HCT116 (cell line): ENCODE data around the gene MRPL39. TPM values are rescaled to one million over a fixed set of nuclear protein-coding genes. Genes with fewer than 3 reads are reported as not detected.
A peak's percentile ranks its signal among the peaks of the same experiment; 100 is the strongest.

Experiments
- ATAC-seq: fragments of 200-7000 bp; cut with Tn5 transposase; 2 replicates; pipeline ENCODE4 v1.9.1; 2020; ENCODE audit warnings: mild to moderate bottlenecking, moderate library complexity
- BruUV-seq: library from RNA; stranded (reverse); fragments of 400-500 nt; replicated peaks from 2 replicates; lab custom pipeline; 2021; lab: Mats Ljungman, UMichigan
- CTCF ChIA-PET: fragments of 300-600 bp; sonication (Branson Sonifier 250); formaldehyde crosslinking; loops from one replicate; lab custom pipeline; 2021; ENCODE audit warnings: antibody characterized with exemption; lab: Charles Lee
- POLR2A ChIA-PET: fragments of 300-600, 350-600 bp; sonication (Branson Sonifier 250); formaldehyde crosslinking; loops from one replicate; lab custom pipeline; 2021; ENCODE audit warnings: antibody characterized with exemption; lab: Charles Lee
- RAD21 ChIA-PET, 2 experiments: fragments of 300-600 bp; sonication (Branson Sonifier 250); formaldehyde crosslinking; loops; one replicate each; lab custom pipeline; 2023; ENCODE audit warnings: low total read pairs in 2 of 2; ENCODE audit not compliant: uncharacterized antibody in 2 of 2, unreplicated experiment in 2 of 2, low non-redundant PET in 1 of 2; lab: Charles Lee
- DNase-seq: peaks from one replicate; pipeline ENCODE4 v3.0.0-alpha.2; 2010; ENCODE audit warnings: low read depth, low spot score
- H2AFZ ChIP-seq: fragments of 200-600 bp; shearing (Covaris generic), sonication (generic); 2 replicates; pipeline ENCODE4 v1.6.1; 2017; ENCODE audit warnings: low read depth, mixed run types, mixed read lengths, antibody characterized with exemption, low read length; ENCODE audit not compliant: poor library complexity, severe bottlenecking
- H3K27ac ChIP-seq: 2 replicates; pipeline ENCODE4 v1.5.1; 2012; ENCODE audit warnings: low read depth, low read length
- H3K27me3 ChIP-seq: fragments of 200-600 bp; sonication (generic); 2 replicates; pipeline ENCODE4 v1.6.1; 2016; ENCODE audit warnings: mixed run types, low read length, mixed read lengths; ENCODE audit not compliant: insufficient read depth
- H3K36me3 ChIP-seq, 2 experiments: fragments of 200-500 bp in 1 of 2; fragments of 200-600 bp in 1 of 2; sonication (Bioruptor generic) in 1 of 2; sonication (generic) in 1 of 2; 2 replicates each; pipeline versions ENCODE4 v1.5.1 to v1.6.1; 2014 to 2016; ENCODE audit warnings: low read length in 2 of 2, inconsistent platforms in 1 of 2, mixed read lengths in 1 of 2, mixed run types in 1 of 2; ENCODE audit not compliant: insufficient read depth in 2 of 2, control insufficient read depth in 1 of 2
- H3K4me1 ChIP-seq, 2 experiments: fragments of 200-600 bp in 1 of 2; sonication (generic) in 1 of 2; 2 replicates each; pipeline versions ENCODE4 v1.5.1 to v1.6.1; 2012 to 2017; ENCODE audit warnings: low read length in 2 of 2, inconsistent platforms in 1 of 2, mild to moderate bottlenecking in 1 of 2, mixed read lengths in 1 of 2, mixed run types in 1 of 2, moderate library complexity in 1 of 2; ENCODE audit not compliant: insufficient read depth in 2 of 2, control insufficient read depth in 1 of 2
- H3K4me2 ChIP-seq: fragments of 200-600 bp; sonication (generic); 2 replicates; pipeline ENCODE4 v1.6.1; 2017; ENCODE audit warnings: mixed run types, low read length, mixed read lengths
- H3K4me3 ChIP-seq, 2 experiments: fragments of 200-600 bp in 1 of 2; sonication (generic) in 1 of 2; replicated peaks in 1 of 2; 2 replicates each; pipeline ENCODE4 v1.5.1; 2011 to 2016; ENCODE audit warnings: low read length in 2 of 2, control low read depth in 1 of 2, low read depth in 1 of 2, mild to moderate bottlenecking in 1 of 2, mixed read lengths in 1 of 2, mixed run types in 1 of 2
- H3K79me2 ChIP-seq: fragments of 200-600 bp; sonication (generic); 2 replicates; pipeline ENCODE4 v1.6.1; 2017; ENCODE audit warnings: mild to moderate bottlenecking, mixed run types, low read length, moderate library complexity, mixed read lengths; ENCODE audit not compliant: insufficient read depth
- H3K9ac ChIP-seq: fragments of 200-600 bp; sonication (generic); 2 replicates; pipeline ENCODE4 v1.6.1; 2016; ENCODE audit warnings: low read length, mixed read lengths
- H3K9me2 ChIP-seq: fragments of 200-600 bp; sonication (generic), shearing (Covaris generic); 2 replicates; pipeline ENCODE4 v1.6.1; 2017; ENCODE audit warnings: mixed run types, mild to moderate bottlenecking, moderate library complexity; ENCODE audit not compliant: insufficient read depth
- H3K9me3 ChIP-seq, 2 experiments: fragments of 200-500 bp in 1 of 2; fragments of 200-600 bp in 1 of 2; sonication (Bioruptor generic) in 1 of 2; sonication (generic) in 1 of 2; 2 replicates each; pipeline ENCODE4 v1.6.1; 2014 to 2017; ENCODE audit warnings: low read length in 2 of 2, mixed read lengths in 2 of 2, inconsistent platforms in 1 of 2, low read depth in 1 of 2, mild to moderate bottlenecking in 1 of 2, mixed run types in 1 of 2, moderate library complexity in 1 of 2; ENCODE audit not compliant: control insufficient read depth in 1 of 2, insufficient read depth in 1 of 2
- H4K20me1 ChIP-seq: fragments of 200-600 bp; sonication (generic), shearing (Covaris generic); 2 replicates; pipeline ENCODE4 v1.6.1; 2017; ENCODE audit warnings: mixed run types, mild to moderate bottlenecking, moderate library complexity; ENCODE audit not compliant: insufficient read depth
- ATF3 ChIP-seq: IDR thresholded peaks from 2 replicates; pipeline ENCODE4 v1.6.1; 2012
- CTCF ChIP-seq, 3 experiments: fragments of 200-600 bp in 1 of 3; sonication (generic) in 1 of 3; IDR thresholded peaks in 2 of 3; conservative IDR thresholded peaks in 1 of 3; 2 replicates each; pipeline ENCODE4 v1.5.1; 2012 to 2017; ENCODE audit warnings: low read depth in 2 of 3, low read length in 2 of 3, antibody characterized with exemption in 1 of 3, borderline replicate concordance in 1 of 3, control low read depth in 1 of 3, mild to moderate bottlenecking in 1 of 3, mixed read lengths in 1 of 3, mixed run types in 1 of 3, moderate library complexity in 1 of 3; ENCODE audit not compliant: insufficient read depth in 1 of 3
- EZH2 ChIP-seq: fragments of 200-600 bp; sonication (generic); IDR thresholded peaks from 2 replicates; pipeline ENCODE4 v1.6.1; 2017; ENCODE audit warnings: antibody characterized with exemption, mixed run types
- POLR2AphosphoS5 ChIP-seq: IDR thresholded peaks from 2 replicates; pipeline ENCODE4 v1.6.1; 2011; ENCODE audit warnings: mild to moderate bottlenecking, low read depth, low read length, moderate library complexity
- RAD21 ChIP-seq: IDR thresholded peaks from 2 replicates; pipeline ENCODE4 v1.6.1; 2012; ENCODE audit warnings: low read depth, mild to moderate bottlenecking
- REST ChIP-seq: IDR thresholded peaks from 2 replicates; pipeline ENCODE4 v1.6.1; 2012; ENCODE audit warnings: low read depth
- SIN3A ChIP-seq: IDR thresholded peaks from 2 replicates; pipeline ENCODE4 v1.6.1; 2012; ENCODE audit warnings: low read depth
- SP1 ChIP-seq: IDR thresholded peaks from 2 replicates; pipeline ENCODE4 v1.6.1; 2012; ENCODE audit warnings: low read depth
- YY1 ChIP-seq: IDR thresholded peaks from 2 replicates; pipeline ENCODE4 v1.6.1; 2011; ENCODE audit warnings: low read length, low read depth, moderate library complexity, mild to moderate bottlenecking; ENCODE audit not compliant: insufficient replicate concordance; ENCODE audit errors: extremely low read depth
- ZBTB33 ChIP-seq: IDR thresholded peaks from 2 replicates; pipeline ENCODE4 v1.6.1; 2011; ENCODE audit warnings: mild to moderate bottlenecking, low read length, moderate library complexity; ENCODE audit not compliant: insufficient replicate concordance; ENCODE audit errors: extremely low read depth
- intact Hi-C: fragments of 100-400 bp; cut with micrococcal nuclease; formaldehyde crosslinking; loops from 2 replicates; pipeline ENCODE4 v1.10.0; 2022
- total RNA-seq: library from RNA; stranded (reverse); gene quantifications from one replicate; pipeline ENCODE4 v1.2.1, GENCODE V29; 2021; ENCODE audit not compliant: unreplicated experiment

MRPL39 gene
- total RNA-seq, 1 experiment from 2014 or later = 41.1 TPM

- H3K4me2 ChIP-seq = peak overlapping the region; percentile 97
- H3K4me1 ChIP-seq = peaks cover 7 to 15% of the 10 kb centered on the region in 2 experiments; a peak in 3 of 4 replicates
- peaks cover 11 to 13% of the 10 kb centered on the region in 2 experiments; a peak in 3 of 4 replicates for H3K36me3 ChIP-seq
- ATAC-seq (peak; percentile 79), DNase-seq (peak; percentile 71)
- intact Hi-C loops = loop anchor here (1.0 to 10.0 kb wide), 8 partner anchors 100 to 1109 kb away; partner anchors contain the start of genes ATP5PF and GABPA
- no peaks in the 10 kb centered on the region for H4K20me1 ChIP-seq
- no peaks in the 10 kb centered on the region for H3K27me3 ChIP-seq
- ChIA-PET RAD21 (no interaction called here), CTCF (interaction anchor here (0.6 to 1.3 kb wide), 5 partner anchors 100 to 1109 kb away, joined by 3 to 4 read pairs (median 3); partner anchors contain the start of genes APP, ATP5PF and GABPA), POLR2A (interaction anchor here (0.5 kb wide), 1 partner anchor 8 kb away, joined by 4 read pairs; no protein-coding TSS in a partner anchor)
- no peaks in the 10 kb centered on the region for H3K9me2 ChIP-seq
- peaks cover 35% of the 10 kb centered on the region for H3K79me2 ChIP-seq
- H3K9ac ChIP-seq = peak overlapping the region; percentile 92
- H3K4me3 ChIP-seq = peak overlapping the region; percentile 91 to 93
- H3K27ac ChIP-seq = no peak overlapping the region
- TF ChIP-seq SIN3A = no peak
- TF ChIP-seq POLR2AphosphoS5 = no peak
- no peak for TF ChIP-seq ATF3
- no peak for TF ChIP-seq YY1
- no peak for TF ChIP-seq REST
- no peak for TF ChIP-seq EZH2
- no peak for TF ChIP-seq ZBTB33
- TF ChIP-seq CTCF (IDR thresholded peaks at IDR 0.05 in 2 of 3, conservative IDR thresholded peaks at IDR 0.05 in 1 of 3; ENCODE audit: borderline replicate concordance in 1 of 3, insufficient read depth in 1 of 3, low read depth in 2 of 3, low read length in 2 of 3) = peak; percentile 67 to 92 (median 85); a peak in 5 of 6 replicates
- TF ChIP-seq RAD21 = peak; percentile 79
- no peak for TF ChIP-seq SP1
- H2AFZ ChIP-seq = peak overlapping the region; percentile 91
- no peaks in the 10 kb centered on the region for H3K9me3 ChIP-seq
- no TSS peak for BruUV-seq
These were observed 910 bp upstream of the MRPL39 start for GRCh38 chr21:25608044-25608737.
